H9 (cell line): ENCODE measurements around the gene TMEM132C. TPM values are rescaled to one million over a fixed set of nuclear protein-coding genes. Genes with fewer than 3 reads are reported as not detected.

ENCODE experiments used
- DNase-seq: peaks from one replicate; pipeline ENCODE4 v3.0.0-alpha.2; 2017
- H2AFZ ChIP-seq: one replicate; pipeline ENCODE4 v1.6.1; 2013; ENCODE audit warnings: mild to moderate bottlenecking, low read length, control low read depth, moderate library complexity
- H2AK5ac ChIP-seq: 2 replicates; pipeline ENCODE4 v1.6.1; 2013; ENCODE audit warnings: low read length, control low read depth, mixed read lengths; ENCODE audit not compliant: insufficient read length
- H2BK120ac ChIP-seq: one replicate; pipeline ENCODE4 v1.6.1; 2013; ENCODE audit warnings: low read depth, mild to moderate bottlenecking, low read length, control low read depth, inconsistent platforms; ENCODE audit not compliant: poor library complexity, severe bottlenecking
- H2BK12ac ChIP-seq: 2 replicates; pipeline ENCODE4 v1.6.1; 2013; ENCODE audit warnings: low read length, control low read depth, mixed read lengths, low read depth; ENCODE audit not compliant: insufficient read length
- H2BK15ac ChIP-seq: 2 replicates; pipeline ENCODE4 v1.6.1; 2013; ENCODE audit warnings: low read depth, low read length, control low read depth
- H2BK20ac ChIP-seq: one replicate; pipeline ENCODE4 v1.6.1; 2013; ENCODE audit warnings: low read depth, mild to moderate bottlenecking, low read length, control low read depth, inconsistent platforms; ENCODE audit not compliant: poor library complexity, severe bottlenecking
- H2BK5ac ChIP-seq: 2 replicates; pipeline ENCODE4 v1.6.1; 2013; ENCODE audit warnings: low read length, control low read depth, mixed read lengths; ENCODE audit not compliant: insufficient read length
- H3K14ac ChIP-seq: 2 replicates; pipeline ENCODE4 v1.6.1; 2013; ENCODE audit warnings: low read length, control low read depth; ENCODE audit not compliant: insufficient read depth
- H3K18ac ChIP-seq: 2 replicates; pipeline ENCODE4 v1.6.1; 2013; ENCODE audit warnings: low read depth, mild to moderate bottlenecking, mixed read lengths, low read length, control low read depth; ENCODE audit not compliant: insufficient read length
- H3K23ac ChIP-seq: 2 replicates; pipeline ENCODE4 v1.6.1; 2013; ENCODE audit warnings: low read length, control low read depth, mixed read lengths, low read depth; ENCODE audit not compliant: insufficient read length
- H3K23me2 ChIP-seq: 2 replicates; pipeline ENCODE4 v1.6.1; 2013; ENCODE audit warnings: low read depth, mild to moderate bottlenecking, mixed read lengths, low read length, control low read depth; ENCODE audit not compliant: insufficient read length, poor library complexity, severe bottlenecking
- H3K27ac ChIP-seq: 2 replicates; pipeline ENCODE4 v1.5.1; 2013; ENCODE audit warnings: low read length, control low read depth, mixed read lengths, low read depth; ENCODE audit not compliant: insufficient read length
- H3K27me3 ChIP-seq: 2 replicates; pipeline ENCODE4 v1.6.1; 2013; ENCODE audit warnings: low read length, control low read depth, inconsistent platforms; ENCODE audit not compliant: insufficient read depth
- H3K4ac ChIP-seq: 2 replicates; pipeline ENCODE4 v1.6.1; 2013; ENCODE audit warnings: low read depth, mild to moderate bottlenecking, control low read depth, inconsistent platforms, low read length, moderate library complexity
- H3K4me1 ChIP-seq: 2 replicates; pipeline ENCODE4 v1.6.1; 2013; ENCODE audit warnings: low read length, control low read depth, inconsistent platforms; ENCODE audit not compliant: insufficient read depth
- H3K4me2 ChIP-seq: 2 replicates; pipeline ENCODE4 v1.6.1; 2013; ENCODE audit warnings: low read length, control low read depth, mixed read lengths; ENCODE audit not compliant: insufficient read length, insufficient read depth
- H3K56ac ChIP-seq: 2 replicates; pipeline ENCODE4 v1.6.1; 2013; ENCODE audit warnings: low read depth, mild to moderate bottlenecking, mixed read lengths, low read length, control low read depth; ENCODE audit not compliant: insufficient read length
- H3K79me1 ChIP-seq: 2 replicates; pipeline ENCODE4 v1.6.1; 2013; ENCODE audit warnings: low read depth, mild to moderate bottlenecking, moderate library complexity, low read length, control low read depth, inconsistent platforms; ENCODE audit not compliant: insufficient read depth, poor library complexity, severe bottlenecking
- H3K79me2 ChIP-seq: 2 replicates; pipeline ENCODE4 v1.6.1; 2013; ENCODE audit warnings: low read length, control low read depth, inconsistent platforms; ENCODE audit not compliant: insufficient read depth
- H3K9ac ChIP-seq: 2 replicates; pipeline ENCODE4 v1.6.1; 2013; ENCODE audit warnings: low read length, control low read depth, mixed read lengths; ENCODE audit not compliant: insufficient read length; ENCODE audit errors: extremely low read depth
- H3K9me3 ChIP-seq: one replicate; pipeline ENCODE4 v1.6.1; 2013; ENCODE audit warnings: low read depth, low read length, inconsistent platforms; ENCODE audit not compliant: control insufficient read depth
- H3T11ph ChIP-seq: one replicate; pipeline ENCODE4 v1.6.1; 2013; ENCODE audit warnings: mild to moderate bottlenecking, low read length, control low read depth, inconsistent platforms
- H4K20me1 ChIP-seq: one replicate; pipeline ENCODE4 v1.6.1; 2013; ENCODE audit not compliant: control insufficient read depth, insufficient read length, insufficient read depth
- H4K5ac ChIP-seq: 2 replicates; pipeline ENCODE4 v1.6.1; 2013; ENCODE audit warnings: low read depth, mild to moderate bottlenecking, mixed read lengths, low read length, control low read depth; ENCODE audit not compliant: insufficient read length
- H4K8ac ChIP-seq: replicated peaks from 2 replicates; pipeline ENCODE4 v1.6.1; 2013; ENCODE audit warnings: low read length, control low read depth, mixed read lengths, low read depth; ENCODE audit not compliant: insufficient read length
- H4K91ac ChIP-seq: 2 replicates; pipeline ENCODE4 v1.6.1; 2013; ENCODE audit warnings: low read depth, mild to moderate bottlenecking, moderate library complexity, mixed read lengths, low read length, control low read depth; ENCODE audit not compliant: insufficient read length
- H3K27ac Mint-ChIP-seq, 3 experiments: 2 replicates in 2 of 3; 3 replicates in 1 of 3; pipeline ENCODE4 v1.8.0; 2020 to 2021; ENCODE audit warnings: mixed read lengths in 3 of 3, mild to moderate bottlenecking in 1 of 3, moderate library complexity in 1 of 3
- H3K27me3 Mint-ChIP-seq: 2 replicates; pipeline ENCODE4 v1.8.0; 2021; ENCODE audit warnings: low read depth, mild to moderate bottlenecking, moderate library complexity, mixed read lengths
- H3K36me3 Mint-ChIP-seq, 3 experiments: 2 replicates in 2 of 3; 3 replicates in 1 of 3; pipeline ENCODE4 v1.8.0; 2020 to 2021; ENCODE audit warnings: low read depth in 3 of 3, mixed read lengths in 3 of 3; ENCODE audit not compliant: insufficient read depth in 1 of 3
- H3K4me1 Mint-ChIP-seq, 2 experiments: 2 replicates each; pipeline ENCODE4 v1.8.0; 2020; ENCODE audit warnings: mixed read lengths in 2 of 2
- H3K4me3 Mint-ChIP-seq, 2 experiments: 2 replicates in 1 of 2; 3 replicates in 1 of 2; pipeline ENCODE4 v1.8.0; 2020 to 2021; ENCODE audit warnings: mild to moderate bottlenecking in 2 of 2, mixed read lengths in 2 of 2, moderate library complexity in 1 of 2
- H3K9me3 Mint-ChIP-seq, 2 experiments: 2 replicates in 1 of 2; 3 replicates in 1 of 2; pipeline ENCODE4 v1.8.0; 2020; ENCODE audit warnings: mild to moderate bottlenecking in 2 of 2, mixed read lengths in 2 of 2, moderate library complexity in 1 of 2
- CTCF ChIP-seq: fragments of 200-600 bp; sonication (generic); conservative IDR thresholded peaks from 3 replicates; pipeline ENCODE4 v1.8.0; 2021; ENCODE audit warnings: antibody characterized with exemption, mild to moderate bottlenecking
- WGBS: extraction: QIAGEN DNeasy Blood & Tissue Kit; methylation state at CpG from one replicate; pipeline ENCODE4 v1.1.7; 2013; ENCODE audit warnings: missing lambda C conversion rate, low lambda C conversion rate, mixed read lengths; ENCODE audit not compliant: insufficient read length; ENCODE audit errors: extremely low coverage; 5-methylcytosine and 5-hydroxymethylcytosine counted together
- total RNA-seq: library from RNA; stranded (reverse); gene quantifications from 2 replicates; pipeline ENCODE4 v1.2.1, GENCODE V29; 2021

Gene TMEM132C
- total RNA-seq, 1 experiment from 2014 or later: 0.22 TPM

GRCh38 chr12:128564956-128565355 is 298.0 kb downstream of the TMEM132C start:
- no CpG with 5 or more reads among the region's 3 CpGs for WGBS

More at GRCh38 chr12:128564956-128565355, 298.0 kb downstream of the TMEM132C start:
- Mint-ChIP-seq H3K4me1 (no peaks in the 10 kb centered on the region), H3K27me3 (peaks cover 88% of the 10 kb centered on the region), H3K27ac (no peak overlapping the region), H3K4me3 (no peak overlapping the region), H3K9me3 (peaks cover 0 to 3% of the 10 kb centered on the region in 2 experiments; a peak in 2 of 5 replicates), H3K36me3 (no peaks in the 10 kb centered on the region)
- DNase-seq: no peak
- Histone ChIP-seq H3K4ac (no peak overlapping the region), H3K27ac (no peak overlapping the region), H2BK5ac (no peak overlapping the region), H3K9me3 (no peaks in the 10 kb centered on the region), H4K5ac (no peak overlapping the region), H2AFZ (no peak overlapping the region), H2BK12ac (no peak overlapping the region), H3K79me1 (no peaks in the 10 kb centered on the region), H3K79me2 (no peaks in the 10 kb centered on the region), H2BK120ac (no peak overlapping the region), H3K23ac (no peak overlapping the region), H3K56ac (no peak overlapping the region), H4K20me1 (no peaks in the 10 kb centered on the region), H3K27me3 (no peaks in the 10 kb centered on the region; the same call in 1 of the 2 replicates), H4K91ac (no peak overlapping the region), H3K4me1 (no peaks in the 10 kb centered on the region), H2AK5ac (no peak overlapping the region), H3K23me2 (no peaks in the 10 kb centered on the region), H2BK20ac (no peak overlapping the region), H4K8ac (no peak overlapping the region), H3T11ph (no peak overlapping the region), H3K4me2 (no peak overlapping the region), H3K14ac (no peak overlapping the region), H3K18ac (no peak overlapping the region), H3K9ac (no peak overlapping the region), H2BK15ac (no peak overlapping the region)
- no peak for TF ChIP-seq CTCF
